ENCODE data around the gene IMPA2. TPM values are rescaled to one million over a fixed set of nuclear protein-coding genes. Genes with fewer than 3 reads are reported as not detected.

The IMPA2 gene
- total and polyA plus RNA-seq, 2 of the 4 experiments (the other 2 are of a cell fraction), result 5.4 to 5.5 TPM

GRCh38 chr18:11943551-11943950 is 37.8 kb upstream of the IMPA2 start:
- peaks cover 9% of the 10 kb centered on the region for H3K4me1 ChIP-seq (ENCODE audit: control insufficient read depth, insufficient read depth, low read length)
- H4K91ac ChIP-seq (ENCODE audit: insufficient read depth, low read depth, low read length), result no peak overlapping the region; the same call in 1 of the 2 replicates
- no peak overlapping the region for H3K18ac ChIP-seq (ENCODE audit: low read depth, low read length)
- H2BK120ac ChIP-seq (ENCODE audit: low read depth, low read length), result no peak overlapping the region
- no peaks in the 10 kb centered on the region for H3K36me3 ChIP-seq (ENCODE audit: control insufficient read depth, insufficient read depth, low read length)
- no peak overlapping the region for H3K56ac ChIP-seq (ENCODE audit: extremely low read depth, insufficient read depth, low read length)
- WGBS, 2 experiments (ENCODE audit: extremely low coverage in 2 of 2, insufficient read length in 1 of 2), result no CpG with 5 or more reads among the region's 6 CpGs
- H3K4ac ChIP-seq (ENCODE audit: low read depth, low read length), result peak overlapping the region; percentile 40
- H3K9me3 ChIP-seq (ENCODE audit: control insufficient read depth, insufficient read depth, low read length), result no peaks in the 10 kb centered on the region
- ChIA-PET POLR2A (ENCODE audit: unreplicated experiment) (no interaction called here), CTCF (no interaction called here)
- no peak overlapping the region for H3K27ac ChIP-seq (ENCODE audit: insufficient read depth, low read length)
- in situ Hi-C loops (cut with MboI; ENCODE audit: low sequenced_read_pairs) (loop anchor here (5.0 kb wide), 1 partner anchor 99 kb away; no protein-coding TSS in a partner anchor), intact Hi-C loops (cut with micrococcal nuclease) (loop anchor here (10.0 kb wide), 2 partner anchors 89 to 331 kb away; partner anchors contain the start of gene CHMP1B), dilution Hi-C loops (cut with HindIII; ENCODE audit: low sequenced_read_pairs, unreplicated experiment) (no loop called here)
- no peak overlapping the region for H2BK5ac ChIP-seq (ENCODE audit: low read depth, low read length, poor library complexity, severe bottlenecking)
- ATAC-seq (ENCODE audit: low read depth) (no peak), DNase-seq (no peak)
- BruUV-seq (replicated peaks), result no TSS peak
- no peak overlapping the region for H2BK20ac ChIP-seq (ENCODE audit: low read depth, low read length)
- no peak overlapping the region for H3K23ac ChIP-seq (ENCODE audit: low read depth, low read length)
- peak overlapping the region; percentile 52 for H2AK9ac ChIP-seq (replicated peaks; ENCODE audit: low read depth, low read length, poor library complexity)
- no peak overlapping the region for H3K4me2 ChIP-seq (ENCODE audit: low read depth, low read length)
- H3K9ac ChIP-seq (ENCODE audit: low read depth, low read length), result no peak overlapping the region
- H4K5ac ChIP-seq (ENCODE audit: low read depth, low read length), result no peak overlapping the region
- H2AK5ac ChIP-seq (ENCODE audit: low read depth, low read length), result peak overlapping the region; percentile 40; the same call in 1 of the 2 replicates
- no peaks in the 10 kb centered on the region for H3K9me1 ChIP-seq (ENCODE audit: insufficient read depth, low read length)
- H4K20me1 ChIP-seq (ENCODE audit: insufficient read depth, low read length), result no peaks in the 10 kb centered on the region
- no peak overlapping the region for H3K4me3 ChIP-seq (ENCODE audit: insufficient read depth, low read depth, low read length)
- no peak overlapping the region for H3K14ac ChIP-seq (replicated peaks; ENCODE audit: low read depth, low read length)
- TF ChIP-seq MXI1 (IDR thresholded peaks at IDR 0.05; ENCODE audit: borderline replicate concordance, low read depth, low read length) (no peak), RCOR1 (IDR thresholded peaks at IDR 0.05; ENCODE audit: insufficient replicate concordance, low read length) (no peak), RAD21 (IDR thresholded peaks at IDR 0.05; ENCODE audit: low read length) (no peak), MAZ (IDR thresholded peaks at IDR 0.05; ENCODE audit: borderline replicate concordance, low read depth, low read length) (no peak), MAFK (IDR thresholded peaks at IDR 0.05; ENCODE audit: low read depth, low read length) (no peak), FOS (IDR thresholded peaks at IDR 0.05; ENCODE audit: low read depth, low read length) (no peak), CTCF (conservative IDR thresholded peaks at IDR 0.05; ENCODE audit: low read depth, low read length) (no peak), NFE2L2 (IDR thresholded peaks at IDR 0.05; ENCODE audit: low read depth, low read length) (no peak), SMC3 (IDR thresholded peaks at IDR 0.05; ENCODE audit: low read depth, low read length) (no peak), RFX5 (IDR thresholded peaks at IDR 0.05; ENCODE audit: low read depth, low read length) (no peak), POLR2A (IDR thresholded peaks at IDR 0.05; ENCODE audit: low read depth, low read length) (no peak), USF2 (IDR thresholded peaks at IDR 0.05; ENCODE audit: low read depth, low read length) (no peak), ELK1 (IDR thresholded peaks at IDR 0.05; ENCODE audit: borderline replicate concordance, low read depth, low read length) (no peak)
- H4K8ac ChIP-seq (ENCODE audit: low read depth in 2 of 2, low read length in 2 of 2), result no peak overlapping the region
- 0 out of 3 replicates have a peak overlapping the region, but pooled peaks have one; percentile 21 for H2BK15ac ChIP-seq (ENCODE audit: low read depth, low read length)
- no peaks in the 10 kb centered on the region for H3K79me1 ChIP-seq (ENCODE audit: low read depth in 1 of 2, low read length in 2 of 2)
- no peak overlapping the region for H2AFZ ChIP-seq (replicated peaks; ENCODE audit: low read length, poor library complexity)
- H3K27me3 ChIP-seq (ENCODE audit: control insufficient read depth, insufficient read depth, low read length), result no peaks in the 10 kb centered on the region
